Vagina (tissue), 2 donors: Measurements from ENCODE around the gene KIF7. TPM values are rescaled to one million over a fixed set of nuclear protein-coding genes. Genes with fewer than 3 reads are reported as not detected.

Experiments
- DNase-seq, 2 donors: peaks; one replicate each; pipeline ENCODE4 v3.0.0-alpha.2; 2017; ENCODE audit errors: extremely low spot score in 2 of 2
- H3K27ac ChIP-seq: fragments of 200-600 bp; sonication (generic); one replicate; pipeline ENCODE4 v1.5.1; 2019
- H3K27me3 ChIP-seq: fragments of 200-600 bp; sonication (generic); one replicate; pipeline ENCODE4 v1.5.1; 2019
- H3K36me3 ChIP-seq, 2 donors: fragments of 200-600 bp; sonication (generic); one replicate each; pipeline ENCODE4 v1.5.1; 2017 to 2019
- H3K4me1 ChIP-seq: fragments of 200-600 bp; sonication (generic); one replicate; pipeline ENCODE4 v1.5.1; 2019
- H3K4me3 ChIP-seq, 2 donors: fragments of 200-600 bp; sonication (generic); 1 replicate in 1 of 2; 2 replicates in 1 of 2; pipeline ENCODE4 v1.5.1; 2016 to 2019
- H3K9me3 ChIP-seq: fragments of 200-600 bp; sonication (generic); one replicate; pipeline ENCODE4 v1.5.1; 2019
- CTCF ChIP-seq, 3 experiments: fragments of 450-650 bp in 2 of 3; fragments of 200-600 bp in 1 of 3; sonication (generic) in 1 of 3; IDR thresholded peaks; one replicate each; pipeline ENCODE4 v1.5.1; 2017 to 2019; ENCODE audit warnings: antibody characterized with exemption in 3 of 3, mild to moderate bottlenecking in 2 of 3, moderate library complexity in 2 of 3
- POLR2A ChIP-seq, 2 donors: fragments of 450-650 bp; IDR thresholded peaks; one replicate each; pipeline ENCODE4 v1.6.1; 2017; ENCODE audit warnings: antibody characterized with exemption in 2 of 2, mild to moderate bottlenecking in 2 of 2, moderate library complexity in 2 of 2
- POLR2AphosphoS5 ChIP-seq, 2 donors: sonication (generic); formaldehyde crosslinking; IDR thresholded peaks; one replicate each; pipeline ENCODE4 v1.9.0; 2017; ENCODE audit warnings: antibody characterized with exemption in 2 of 2, mild to moderate bottlenecking in 2 of 2, low read depth in 1 of 2; ENCODE audit not compliant: insufficient read depth in 1 of 2
- intact Hi-C: fragments of 100-400 bp; cut with DNase I; formaldehyde crosslinking; loops from one replicate; pipeline ENCODE4 v1.15.1; 2023
- total RNA-seq: library from RNA; depleted of rRNA; stranded (reverse); fragments of >200 nt; gene quantifications from one replicate; pipeline ENCODE4 v1.2.3, GENCODE V29; 2016

Gene KIF7
- total RNA-seq, 1 donor from 2014 or later = 7.9 TPM

GRCh38 chr15:89629829-89630228 lies 25.4 kb downstream of the KIF7 start:
- H3K4me3 ChIP-seq = no peak overlapping the region
- H3K27me3 ChIP-seq = no peaks in the 10 kb centered on the region
- H3K9me3 ChIP-seq = no peaks in the 10 kb centered on the region
- no peak overlapping the region for H3K27ac ChIP-seq
- H3K4me1 ChIP-seq = no peaks in the 10 kb centered on the region
- intact Hi-C loops = no loop called here
- peaks cover 0 to 30% of the 10 kb centered on the region in 2 donors for H3K36me3 ChIP-seq
- TF ChIP-seq POLR2AphosphoS5 (IDR thresholded peaks at IDR 0.05; ENCODE audit: insufficient read depth in 1 of 2, low read depth in 1 of 2) = no peak
- no peak for TF ChIP-seq CTCF (IDR thresholded peaks at IDR 0.05)
- TF ChIP-seq POLR2A (IDR thresholded peaks at IDR 0.05) = no peak
- DNase-seq = no peak

- intact Hi-C loops = no loop called here
- no peaks in the 10 kb centered on the region for H3K4me1 ChIP-seq
- H3K9me3 ChIP-seq = no peaks in the 10 kb centered on the region
- peaks cover 0 to 30% of the 10 kb centered on the region in 2 donors for H3K36me3 ChIP-seq
- peak in 1 of 2 donors; percentile 65 for DNase-seq
- TF ChIP-seq POLR2AphosphoS5 (IDR thresholded peaks at IDR 0.05; ENCODE audit: insufficient read depth in 1 of 2, low read depth in 1 of 2) (no peak), CTCF (IDR thresholded peaks at IDR 0.05) (no peak), POLR2A (IDR thresholded peaks at IDR 0.05) (no peak)
- H3K27ac ChIP-seq = no peak overlapping the region
- H3K4me3 ChIP-seq = no peak overlapping the region
- no peaks in the 10 kb centered on the region for H3K27me3 ChIP-seq
Observed at GRCh38 chr15:89628806-89629715, 26.2 kb downstream of the KIF7 start.

GRCh38 chr15:89628301-89628700 lies 27.0 kb downstream of the KIF7 start:
- intact Hi-C loops = no loop called here
- Histone ChIP-seq H3K9me3 (no peaks in the 10 kb centered on the region), H3K36me3 (peaks cover 0 to 26% of the 10 kb centered on the region in 2 donors), H3K27ac (no peak overlapping the region), H3K4me3 (no peak overlapping the region), H3K27me3 (no peaks in the 10 kb centered on the region), H3K4me1 (no peaks in the 10 kb centered on the region)
- DNase-seq = no peak
- TF ChIP-seq POLR2A (IDR thresholded peaks at IDR 0.05) (no peak), CTCF (IDR thresholded peaks at IDR 0.05) (no peak), POLR2AphosphoS5 (IDR thresholded peaks at IDR 0.05; ENCODE audit: insufficient read depth in 1 of 2, low read depth in 1 of 2) (no peak)

GRCh38 chr15:89627256-89627970 lies 27.9 kb downstream of the KIF7 start:
- no peaks in the 10 kb centered on the region for H3K9me3 ChIP-seq
- no peak for DNase-seq
- no peak overlapping the region for H3K27ac ChIP-seq
- no peaks in the 10 kb centered on the region for H3K4me1 ChIP-seq
- no peaks in the 10 kb centered on the region for H3K27me3 ChIP-seq
- TF ChIP-seq POLR2AphosphoS5 (IDR thresholded peaks at IDR 0.05; ENCODE audit: insufficient read depth in 1 of 2, low read depth in 1 of 2) = no peak
- no peak for TF ChIP-seq POLR2A (IDR thresholded peaks at IDR 0.05)
- TF ChIP-seq CTCF (IDR thresholded peaks at IDR 0.05) = no peak
- H3K36me3 ChIP-seq = peaks cover 0 to 26% of the 10 kb centered on the region in 2 donors
- no peak overlapping the region for H3K4me3 ChIP-seq
- intact Hi-C loops = no loop called here
